Spleen (tissue), 11 donors: ENCODE results near the gene CETP. TPM values are rescaled to one million over a fixed set of nuclear protein-coding genes. Genes with fewer than 3 reads are reported as not detected.

Experiments used
- DNase-seq: peaks from one replicate; pipeline ENCODE4 v3.0.0-alpha.2; 2020
- H3K27ac ChIP-seq, 8 donors: fragments of 200-600 bp; sonication (generic) in 7 of 8; 1 replicate in 4 of 8; 2 replicates in 4 of 8; pipeline versions ENCODE4 v1.5.0 to v1.8.0; 2016 to 2021; ENCODE audit warnings: inconsistent platforms in 4 of 8, mild to moderate bottlenecking in 4 of 8, moderate library complexity in 1 of 8
- H3K27me3 ChIP-seq, 7 donors: fragments of 200-600 bp; sonication (generic) in 6 of 7; replicated peaks in 1 of 7; 1 replicate in 4 of 7; 2 replicates in 3 of 7; pipeline versions ENCODE4 v1.5.0 to v1.8.0; 2016 to 2021; ENCODE audit warnings: inconsistent platforms in 3 of 7, mild to moderate bottlenecking in 1 of 7
- H3K36me3 ChIP-seq, 6 donors: fragments of 200-600 bp; sonication (generic) in 5 of 6; 1 replicate in 4 of 6; 2 replicates in 2 of 6; pipeline versions ENCODE4 v1.5.0 to v1.8.0; 2016 to 2021; ENCODE audit warnings: inconsistent platforms in 2 of 6
- H3K4me1 ChIP-seq, 6 donors: fragments of 200-600 bp; sonication (generic) in 5 of 6; 1 replicate in 3 of 6; 2 replicates in 3 of 6; pipeline versions ENCODE4 v1.5.0 to v1.8.0; 2016 to 2021; ENCODE audit warnings: inconsistent platforms in 3 of 6
- H3K4me3 ChIP-seq, 8 donors: fragments of 200-600 bp; sonication (generic) in 7 of 8; 1 replicate in 4 of 8; 2 replicates in 4 of 8; pipeline versions ENCODE4 v1.5.0 to v1.8.0; 2016 to 2021; ENCODE audit warnings: inconsistent platforms in 4 of 8, mild to moderate bottlenecking in 4 of 8, moderate library complexity in 2 of 8
- H3K9me3 ChIP-seq, 8 donors: fragments of 200-600 bp; sonication (generic) in 7 of 8; 1 replicate in 4 of 8; 2 replicates in 4 of 8; pipeline versions ENCODE4 v1.5.0 to v1.8.0; 2016 to 2021; ENCODE audit warnings: inconsistent platforms in 4 of 8
- CTCF ChIP-seq, 11 experiments: fragments of 200-600 bp in 7 of 11; fragments of 450-650 bp in 4 of 11; sonication (generic) in 4 of 11; IDR thresholded peaks in 8 of 11; conservative IDR thresholded peaks in 3 of 11; 1 replicate in 7 of 11; 2 replicates in 4 of 11; pipeline versions ENCODE4 v1.4.0 to v1.8.0; 2016 to 2021; ENCODE audit warnings: antibody characterized with exemption in 11 of 11, inconsistent platforms in 4 of 11, mild to moderate bottlenecking in 1 of 11
- POLR2A ChIP-seq, 3 donors: fragments of 450-650 bp; IDR thresholded peaks; one replicate each; pipeline ENCODE4 v1.5.1; 2017; ENCODE audit warnings: antibody characterized with exemption in 3 of 3, mild to moderate bottlenecking in 1 of 3
- POLR2AphosphoS5 ChIP-seq, 3 donors: sonication (generic); formaldehyde crosslinking; IDR thresholded peaks; one replicate each; pipeline ENCODE4 v1.5.1; 2017; ENCODE audit warnings: antibody characterized with exemption in 3 of 3
- WGBS, 5 donors: extraction: QIAGEN DNeasy Blood & Tissue Kit in 3 of 5; methylation state at CpG; one replicate each; pipeline versions ENCODE4 v1.1.5 to v1.1.7; 2013 to 2018; 5-methylcytosine and 5-hydroxymethylcytosine counted together
- intact Hi-C: fragments of 100-400 bp; cut with DNase I; formaldehyde crosslinking; loops from one replicate; pipeline ENCODE4 v1.15.0; 2023; ENCODE audit warnings: low total_unique reads
- polyA plus RNA-seq, 3 donors: library from polyadenylated mRNA; stranded (reverse); fragments of 200-250 nt; gene quantifications; one replicate each; pipeline ENCODE4 v1.2.1, GENCODE V29; 2013
- total RNA-seq, 7 donors: library from RNA; depleted of rRNA in 3 of 7; stranded (reverse); fragments of >200 nt in 3 of 7; fragmentation: NEBNext Ultra II Directional in 4 of 7; extraction: Animal tissue kit (Norgen Biotek cat#: 25700) in 4 of 7; gene quantifications; one replicate each; pipeline versions ENCODE4 v1.1.0 to v1.2.1, GENCODE V29; 2016 to 2021
- donor health status: healthy with polysubstance abuse.
- donor health status: DM: no; HTN: no; CAD: no; lungs with moderate emphysema.
- donor health status: DM: no; HTN: no; CAD: no.
- donor health status: Bipolar disorder and iron deficiency.
- donor health status: healthy.
- donor health status: DM: no; HTN: no; CAD: no.
- donor health status: DM: yes; HTN: yes; CAD: no.

CETP gene
- total and polyA plus RNA-seq, 10 donors: 7.6 to 73.8 (median 32.0) TPM

DNA sequence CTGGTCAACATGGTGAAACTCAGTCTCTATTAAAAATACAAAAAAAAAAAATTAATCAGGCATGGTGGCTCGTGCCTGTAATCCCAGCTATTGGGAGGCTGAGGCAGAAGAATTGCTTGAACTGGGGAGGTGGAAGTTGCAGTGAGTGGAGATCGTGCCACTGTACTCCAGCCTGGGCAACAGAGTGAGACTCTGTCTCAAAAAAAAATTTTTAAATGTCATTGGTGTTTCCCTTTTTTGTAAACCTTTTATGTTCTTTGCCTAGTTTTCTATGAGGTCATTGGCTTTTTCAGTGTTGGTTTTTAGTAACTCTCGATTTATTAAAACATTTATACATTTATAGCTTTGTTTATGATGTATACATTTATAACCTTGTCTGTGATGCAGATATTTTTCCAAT is 45.8 kb downstream of the CETP start:
- no peak for TF ChIP-seq CTCF (IDR thresholded peaks at IDR 0.05 in 8 of 11, conservative IDR thresholded peaks at IDR 0.05 in 3 of 11)
- no peak for TF ChIP-seq POLR2AphosphoS5 (IDR thresholded peaks at IDR 0.05)
- no peak for TF ChIP-seq POLR2A (IDR thresholded peaks at IDR 0.05)
- DNase-seq: no peak
- Histone ChIP-seq H3K36me3 (peaks cover 0 to 70% (median 4%) of the 10 kb centered on the region in 6 donors), H3K4me3 (no peak overlapping the region), H3K9me3 (no peaks in the 10 kb centered on the region), H3K27me3 (no peaks in the 10 kb centered on the region), H3K27ac (peak overlapping the region in 6 of 8 donors; percentile 3 to 86 (median 44)), H3K4me1 (peaks cover 46 to 99% (median 83%) of the 10 kb centered on the region in 6 donors)
- WGBS, 5 donors: 59 to 81% (median 68%) methylated on average over 3 of the region's 3 CpGs
- intact Hi-C loops: no loop called here

GRCh38 chr16:57008440-57008839 is 46.7 kb downstream of the CETP start:
- Histone ChIP-seq H3K27me3 (no peaks in the 10 kb centered on the region), H3K9me3 (no peaks in the 10 kb centered on the region), H3K36me3 (peaks cover 0 to 62% (median 4%) of the 10 kb centered on the region in 6 donors), H3K27ac (peak overlapping the region in 3 of 8 donors; percentile 7 to 44 (median 42)), H3K4me3 (no peak overlapping the region), H3K4me1 (peaks cover 45 to 100% (median 83%) of the 10 kb centered on the region in 6 donors)
- TF ChIP-seq POLR2A (IDR thresholded peaks at IDR 0.05) (no peak), CTCF (IDR thresholded peaks at IDR 0.05 in 8 of 11, conservative IDR thresholded peaks at IDR 0.05 in 3 of 11) (no peak), POLR2AphosphoS5 (IDR thresholded peaks at IDR 0.05) (no peak)
- 92 to 98% (median 97%) methylated on average over 1 of the region's 1 CpG for WGBS, 5 donors
- intact Hi-C loops: no loop called here
- no peak for DNase-seq

DNA sequence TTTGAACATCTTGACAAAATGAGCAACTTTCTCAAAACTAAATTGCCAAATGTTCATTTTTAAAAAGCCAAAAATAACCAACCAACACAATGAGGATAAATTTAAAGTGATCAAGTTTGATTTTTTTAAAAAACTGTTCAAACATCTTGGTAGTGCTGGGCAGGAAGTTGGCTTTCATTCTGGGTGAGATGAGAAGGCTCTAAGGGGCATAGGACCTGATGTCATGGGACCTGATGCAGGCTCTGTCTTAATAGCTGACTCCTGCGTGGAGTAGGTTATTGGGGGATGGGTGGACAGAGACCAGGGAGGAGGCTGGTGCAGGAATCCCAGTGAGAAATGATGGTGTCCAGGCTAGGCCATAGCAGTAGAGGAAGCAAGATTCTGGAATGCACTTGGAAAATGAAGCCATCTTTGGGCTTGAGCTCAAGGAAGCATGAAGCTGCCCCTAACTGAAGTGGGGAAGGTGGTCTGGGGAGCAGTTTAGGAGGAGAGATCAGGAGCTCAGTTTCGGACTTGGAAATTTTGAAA is 48.0 kb downstream of the CETP start:
- Histone ChIP-seq H3K27ac (peak overlapping the region in 4 of 8 donors; percentile 7 to 50 (median 35)), H3K9me3 (no peaks in the 10 kb centered on the region), H3K4me3 (no peak overlapping the region), H3K36me3 (peaks cover 0 to 49% (median 1%) of the 10 kb centered on the region in 6 donors), H3K27me3 (no peaks in the 10 kb centered on the region), H3K4me1 (peaks cover 43 to 100% (median 83%) of the 10 kb centered on the region in 6 donors)
- DNase-seq: no peak
- 74 to 92% (median 83%) methylated on average over 2 of the region's 2 CpGs for WGBS, 5 donors
- intact Hi-C loops: no loop called here
- TF ChIP-seq CTCF (IDR thresholded peaks at IDR 0.05 in 8 of 11, conservative IDR thresholded peaks at IDR 0.05 in 3 of 11): no peak
- TF ChIP-seq POLR2AphosphoS5 (IDR thresholded peaks at IDR 0.05): no peak
- TF ChIP-seq POLR2A (IDR thresholded peaks at IDR 0.05): no peak

- H3K4me1 ChIP-seq: peaks cover 39 to 100% (median 73%) of the 10 kb centered on the region in 6 donors
- peak overlapping the region in 5 of 8 donors; percentile 8 to 84 (median 80) for H3K27ac ChIP-seq
- TF ChIP-seq POLR2A (IDR thresholded peaks at IDR 0.05): no peak
- TF ChIP-seq POLR2AphosphoS5 (IDR thresholded peaks at IDR 0.05): no peak
- TF ChIP-seq CTCF (IDR thresholded peaks at IDR 0.05 in 8 of 11, conservative IDR thresholded peaks at IDR 0.05 in 3 of 11): no peak
- intact Hi-C loops: no loop called here
- no peaks in the 10 kb centered on the region for H3K27me3 ChIP-seq
- 95 to 97% (median 96%) methylated on average over 13 of the region's 13 CpGs for WGBS, 5 donors
- no peak overlapping the region for H3K4me3 ChIP-seq
- H3K36me3 ChIP-seq: peaks cover 0 to 49% (median 6%) of the 10 kb centered on the region in 6 donors
- H3K9me3 ChIP-seq: no peaks in the 10 kb centered on the region
- DNase-seq: no peak
Measured at GRCh38 chr16:57012353-57012752, 50.6 kb downstream of the CETP start.
